Activated gamma-delta T cell treated with Interleukin-2 at 50 U/mL for 16 hours (primary cell): ENCODE results near the gene SNTG2.
"Not testable (repeated sequence)": the region's sequence is repeated elsewhere in the genome, so short reads cannot be mapped to it uniquely, and the experiment has no call there.

ENCODE experiments used
- DNase-seq: peaks from one replicate; pipeline ENCODE4 v3.0.0-alpha.2; 2020

SNTG2 gene

GRCh38 chr2:1209246-1209645 is 258.6 kb downstream of the SNTG2 start:
- DNase-seq, result no peak

- no peak for DNase-seq
Measured at GRCh38 chr2:1209761-1210160, 259.1 kb downstream of the SNTG2 start.

- DNase-seq, result no peak
Measured at GRCh38 chr2:1210352-1210751, 259.7 kb downstream of the SNTG2 start.

GRCh38 chr2:1219901-1220573 is 269.4 kb downstream of the SNTG2 start:
- DNase-seq, result no peak

- no peak for DNase-seq
Measured at GRCh38 chr2:1222056-1222455, 271.4 kb downstream of the SNTG2 start.

GRCh38 chr2:1223791-1224190 is 273.1 kb downstream of the SNTG2 start:
- DNase-seq, result no peak

GRCh38 chr2:1224901-1225300 is 274.3 kb downstream of the SNTG2 start:
- no peak for DNase-seq

- DNase-seq, result no peak
Measured at GRCh38 chr2:1226766-1227165, 276.1 kb downstream of the SNTG2 start.

GRCh38 chr2:1227274-1227900 is 276.7 kb downstream of the SNTG2 start:
- DNase-seq, result no peak

- not testable (repeated sequence) for DNase-seq
Measured at GRCh38 chr2:1229596-1229995, 278.9 kb downstream of the SNTG2 start.

- DNase-seq, result no peak
Measured at GRCh38 chr2:1230155-1230893, 279.7 kb downstream of the SNTG2 start.

GRCh38 chr2:1231466-1232063 is 280.9 kb downstream of the SNTG2 start:
- DNase-seq, result no peak

GRCh38 chr2:1233281-1233680 is 282.6 kb downstream of the SNTG2 start:
- DNase-seq, result no peak

- no peak for DNase-seq
Measured at GRCh38 chr2:1234731-1235308, 284.2 kb downstream of the SNTG2 start.

GRCh38 chr2:1235806-1236205 is 285.2 kb downstream of the SNTG2 start:
- DNase-seq, result no peak

- no peak for DNase-seq
Measured at GRCh38 chr2:1236606-1237005, 286.0 kb downstream of the SNTG2 start.

- no peak for DNase-seq
Measured at GRCh38 chr2:1237783-1238182, 287.1 kb downstream of the SNTG2 start.

GRCh38 chr2:1238598-1239138 is 288.0 kb downstream of the SNTG2 start:
- DNase-seq, result no peak

- DNase-seq, result no peak
Measured at GRCh38 chr2:1245193-1245592, 294.5 kb downstream of the SNTG2 start.

GRCh38 chr2:1246239-1246638 is 295.6 kb downstream of the SNTG2 start:
- no peak for DNase-seq

- no peak for DNase-seq
Measured at GRCh38 chr2:1246991-1247390, 296.3 kb downstream of the SNTG2 start.

GRCh38 chr2:1248187-1248586 is 297.5 kb downstream of the SNTG2 start:
- DNase-seq, result no peak
